ENCODE data around the gene KLHDC4.

DNA sequence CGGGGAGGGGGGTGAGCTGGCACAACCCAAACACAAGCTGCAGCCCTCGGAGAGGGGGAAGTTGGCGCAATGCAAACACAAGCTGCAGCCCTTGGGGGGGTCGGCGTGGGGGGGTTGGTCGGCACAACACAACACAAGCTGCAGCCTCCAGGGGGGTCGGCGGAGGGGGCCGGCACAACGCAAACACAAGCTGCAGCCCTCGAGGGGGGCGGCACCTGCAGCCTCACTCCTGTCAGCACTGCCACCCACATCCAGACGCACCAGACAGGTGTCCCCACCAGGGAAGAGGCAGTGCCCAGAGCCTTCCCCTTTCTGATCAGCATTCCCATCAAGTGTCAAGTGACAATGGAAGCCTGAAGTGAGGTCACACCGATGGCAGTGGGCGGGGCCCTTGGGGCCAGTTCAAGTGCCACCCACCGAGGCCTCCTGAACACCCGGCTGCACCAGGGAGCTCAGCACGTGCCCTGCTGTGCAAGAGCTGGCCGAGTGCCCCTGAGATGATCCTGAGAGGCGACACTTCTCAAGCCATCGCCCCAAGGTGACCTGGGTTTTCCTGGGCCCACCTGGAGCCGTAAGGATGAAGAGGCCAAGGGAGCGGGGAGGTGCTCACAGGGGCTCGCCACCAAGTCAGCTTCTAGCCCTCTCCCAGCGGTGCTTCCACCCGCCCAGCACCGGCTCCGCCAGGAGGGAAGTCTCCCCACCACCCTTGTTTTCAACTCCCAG lies 59.3 kb downstream of the KLHDC4 start:
- TF ChIP-seq POLR2A (IDR thresholded peaks at IDR 0.05) = no peak
- TF ChIP-seq, protein P1, sequence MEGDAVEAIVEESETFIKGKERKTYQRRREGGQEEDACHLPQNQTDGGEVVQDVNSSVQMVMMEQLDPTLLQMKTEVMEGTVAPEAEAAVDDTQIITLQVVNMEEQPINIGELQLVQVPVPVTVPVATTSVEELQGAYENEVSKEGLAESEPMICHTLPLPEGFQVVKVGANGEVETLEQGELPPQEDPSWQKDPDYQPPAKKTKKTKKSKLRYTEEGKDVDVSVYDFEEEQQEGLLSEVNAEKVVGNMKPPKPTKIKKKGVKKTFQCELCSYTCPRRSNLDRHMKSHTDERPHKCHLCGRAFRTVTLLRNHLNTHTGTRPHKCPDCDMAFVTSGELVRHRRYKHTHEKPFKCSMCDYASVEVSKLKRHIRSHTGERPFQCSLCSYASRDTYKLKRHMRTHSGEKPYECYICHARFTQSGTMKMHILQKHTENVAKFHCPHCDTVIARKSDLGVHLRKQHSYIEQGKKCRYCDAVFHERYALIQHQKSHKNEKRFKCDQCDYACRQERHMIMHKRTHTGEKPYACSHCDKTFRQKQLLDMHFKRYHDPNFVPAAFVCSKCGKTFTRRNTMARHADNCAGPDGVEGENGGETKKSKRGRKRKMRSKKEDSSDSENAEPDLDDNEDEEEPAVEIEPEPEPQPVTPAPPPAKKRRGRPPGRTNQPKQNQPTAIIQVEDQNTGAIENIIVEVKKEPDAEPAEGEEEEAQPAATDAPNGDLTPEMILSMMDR (IDR thresholded peaks at IDR 0.05) = no peak
